HTERT RPE-1 (cell line): ENCODE measurements around the gene NLRC5.

ENCODE experiments used
- in situ Hi-C: fragments of 300-500 bp; cut with MboI; formaldehyde crosslinking; loops from 4 replicates; pipeline ENCODE4 v1.14.3; 2020; ENCODE audit warnings: low sequenced_read_pairs

The NLRC5 gene

DNA sequence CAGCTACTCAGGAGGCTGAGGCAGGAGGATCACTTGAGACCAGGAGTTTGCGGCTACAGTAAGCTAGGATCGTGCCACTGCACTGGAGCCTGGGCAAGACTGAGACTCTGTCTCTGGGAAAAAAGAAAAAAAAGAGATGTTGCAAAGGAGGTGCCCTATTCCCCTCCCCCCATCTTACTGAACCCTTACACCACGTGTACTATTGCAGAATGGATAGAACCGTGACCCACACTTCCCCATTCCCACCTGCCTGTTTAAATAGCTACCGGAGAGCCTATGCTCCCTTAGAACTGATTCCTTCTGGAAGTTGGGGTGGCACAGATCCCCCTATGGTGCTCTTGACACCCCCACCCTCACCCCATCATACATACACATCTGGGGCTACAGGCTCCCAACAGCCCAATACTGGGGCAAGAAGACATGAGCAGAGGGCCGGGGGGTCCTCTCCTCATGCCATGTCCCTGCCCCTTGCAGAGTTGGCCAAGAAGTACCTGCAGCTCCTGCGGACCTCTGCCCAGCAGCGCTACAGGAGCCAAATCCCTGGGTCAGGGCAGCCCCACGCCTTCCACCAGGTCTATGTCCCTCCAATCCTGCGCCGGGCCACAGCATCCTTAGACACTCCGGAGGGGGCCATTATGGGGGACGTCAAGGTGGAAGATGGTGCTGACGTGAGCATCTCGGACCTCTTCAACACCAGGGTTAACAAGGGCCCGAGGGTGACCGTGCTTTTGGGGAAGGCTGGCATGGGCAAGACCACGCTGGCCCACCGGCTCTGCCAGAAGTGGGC, 35.7 kb downstream of the NLRC5 start:
- in situ Hi-C loops: no loop called here

- in situ Hi-C loops: no loop called here
Measured at GRCh38 chr16:57025941-57026777, 36.8 kb downstream of the NLRC5 start.

DNA sequence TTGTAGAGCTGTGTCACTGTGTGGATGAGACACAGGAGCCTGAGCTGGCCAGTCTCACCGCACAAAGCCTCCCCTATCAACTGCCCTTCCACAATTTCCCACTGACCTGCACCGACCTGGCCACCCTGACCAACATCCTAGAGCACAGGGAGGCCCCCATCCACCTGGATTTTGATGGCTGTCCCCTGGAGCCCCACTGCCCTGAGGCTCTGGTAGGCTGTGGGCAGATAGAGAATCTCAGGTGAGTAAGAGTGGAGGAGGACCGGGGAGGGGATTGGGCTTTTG, 37.4 kb downstream of the NLRC5 start:
- in situ Hi-C loops: no loop called here

GRCh38 chr16:57027067-57027466, 37.7 kb downstream of the NLRC5 start:
- in situ Hi-C loops: no loop called here

DNA sequence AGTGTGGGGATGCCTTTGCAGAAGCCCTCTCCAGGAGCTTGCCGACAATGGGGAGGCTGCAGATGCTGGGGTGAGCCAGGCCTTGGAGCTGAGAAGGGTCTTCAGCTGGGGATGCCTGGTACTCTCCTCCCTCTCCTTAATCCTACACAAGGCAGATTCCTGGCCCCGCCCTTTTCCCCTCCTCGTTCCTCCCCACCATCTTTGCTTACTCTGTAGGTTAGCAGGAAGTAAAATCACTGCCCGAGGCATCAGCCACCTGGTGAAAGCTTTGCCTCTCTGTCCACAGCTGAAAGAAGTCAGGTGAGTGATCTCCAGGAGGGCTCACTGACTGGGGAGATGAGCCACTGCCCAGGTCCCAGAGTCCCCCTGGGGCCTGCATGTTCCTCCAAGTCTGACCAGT, 38.7 kb downstream of the NLRC5 start:
- in situ Hi-C loops: no loop called here

GRCh38 chr16:57029161-57030160, 40.1 kb downstream of the NLRC5 start:
- in situ Hi-C loops: no loop called here

- in situ Hi-C loops: no loop called here
Measured at GRCh38 chr16:57030346-57030902, 41.1 kb downstream of the NLRC5 start.

DNA sequence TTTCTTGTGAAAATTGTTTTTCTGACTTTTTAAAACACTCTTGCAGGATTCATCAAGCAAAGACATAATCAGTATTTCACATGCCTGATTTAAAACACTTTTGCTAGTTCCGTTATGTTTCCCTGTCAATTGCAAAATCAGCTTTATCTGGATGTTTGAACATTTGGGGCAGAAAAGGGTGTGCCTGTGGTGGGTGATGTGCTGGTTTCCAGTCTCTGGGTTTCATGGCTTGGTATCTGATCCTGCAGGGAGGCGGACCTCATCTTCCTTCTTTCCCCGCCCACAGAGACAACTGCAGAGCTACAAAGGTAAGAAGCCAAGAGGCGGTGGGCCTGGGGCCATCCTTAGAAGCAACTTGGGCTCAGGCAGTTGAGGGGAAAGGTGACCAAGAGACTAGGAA, 41.8 kb downstream of the NLRC5 start:
- in situ Hi-C loops: no loop called here

DNA sequence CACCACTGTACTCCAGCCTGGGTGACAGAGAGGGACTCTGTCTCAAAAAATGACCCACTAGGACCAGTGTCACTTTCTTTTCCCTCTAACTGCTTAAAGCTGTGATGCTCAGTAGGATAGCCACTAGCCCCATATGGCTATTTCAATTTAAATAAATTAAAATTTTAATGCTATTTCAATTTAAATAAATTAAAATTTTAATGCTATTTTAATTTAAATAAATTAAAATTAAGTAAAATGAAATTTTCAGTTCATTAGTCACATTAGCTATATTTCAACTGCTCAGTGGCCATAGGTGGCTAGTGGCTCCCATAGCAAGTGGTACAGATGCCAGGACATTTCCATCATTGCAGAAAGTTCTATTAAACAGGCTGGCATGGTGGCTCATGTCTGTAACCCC, 43.0 kb downstream of the NLRC5 start:
- in situ Hi-C loops: no loop called here

DNA sequence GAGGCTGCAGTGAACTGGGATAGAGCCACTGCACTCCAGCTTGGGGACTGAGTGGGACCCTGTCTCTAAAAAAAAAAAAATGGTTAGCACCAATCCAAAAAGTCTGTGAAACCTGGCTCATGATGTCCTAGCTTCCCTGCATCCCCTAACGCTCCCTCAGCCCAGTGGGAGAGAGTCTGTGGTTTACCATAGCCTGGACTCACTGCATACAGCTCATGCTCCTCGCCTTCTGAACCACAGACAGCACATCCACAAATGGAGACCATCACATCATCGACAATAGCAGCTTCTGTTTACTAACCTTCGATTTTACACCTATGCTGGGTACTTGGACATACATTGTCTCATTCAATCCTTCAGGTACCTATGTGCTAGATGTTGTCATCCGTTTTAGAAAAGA, 43.6 kb downstream of the NLRC5 start:
- in situ Hi-C loops: no loop called here

- in situ Hi-C loops: no loop called here
Measured at GRCh38 chr16:57036315-57036714, 47.0 kb downstream of the NLRC5 start.

GRCh38 chr16:57036945-57037344, 47.6 kb downstream of the NLRC5 start:
- in situ Hi-C loops: no loop called here

GRCh38 chr16:57038166-57038565, 48.8 kb downstream of the NLRC5 start:
- in situ Hi-C loops: no loop called here

DNA sequence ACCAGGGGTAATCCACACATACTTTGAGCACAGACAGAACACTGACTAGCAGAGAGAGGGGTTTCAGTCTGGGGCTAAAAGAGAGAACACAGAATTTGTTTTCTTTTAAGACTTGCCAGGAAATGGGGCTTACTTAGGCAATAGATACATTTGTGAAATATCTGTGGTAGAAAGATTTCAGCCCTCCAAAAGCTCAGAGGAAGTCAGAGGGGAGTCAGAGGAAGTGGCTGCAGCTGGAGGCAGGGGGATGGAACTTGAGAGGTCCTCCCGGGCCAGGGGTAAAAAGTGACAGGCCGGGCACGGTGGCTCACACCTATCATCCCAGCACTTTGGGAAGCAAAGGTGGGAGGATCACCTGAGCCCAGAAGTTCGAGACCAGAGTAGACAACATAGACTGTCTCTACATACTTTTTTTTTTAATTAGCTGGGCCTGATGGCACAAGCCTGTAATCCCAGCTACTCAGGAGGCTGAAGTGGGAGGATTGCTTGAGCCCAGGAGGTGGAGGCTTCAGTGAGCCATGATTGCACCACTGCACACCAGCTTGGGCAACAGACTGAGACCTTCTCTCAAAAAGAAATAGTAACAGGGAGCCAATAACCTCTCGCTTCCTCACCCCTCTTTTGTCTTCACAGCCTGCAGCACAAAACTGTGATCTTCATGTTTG, 49.9 kb downstream of the NLRC5 start:
- in situ Hi-C loops: no loop called here

- in situ Hi-C loops: no loop called here
Measured at GRCh38 chr16:57041182-57042156, 52.1 kb downstream of the NLRC5 start.

DNA sequence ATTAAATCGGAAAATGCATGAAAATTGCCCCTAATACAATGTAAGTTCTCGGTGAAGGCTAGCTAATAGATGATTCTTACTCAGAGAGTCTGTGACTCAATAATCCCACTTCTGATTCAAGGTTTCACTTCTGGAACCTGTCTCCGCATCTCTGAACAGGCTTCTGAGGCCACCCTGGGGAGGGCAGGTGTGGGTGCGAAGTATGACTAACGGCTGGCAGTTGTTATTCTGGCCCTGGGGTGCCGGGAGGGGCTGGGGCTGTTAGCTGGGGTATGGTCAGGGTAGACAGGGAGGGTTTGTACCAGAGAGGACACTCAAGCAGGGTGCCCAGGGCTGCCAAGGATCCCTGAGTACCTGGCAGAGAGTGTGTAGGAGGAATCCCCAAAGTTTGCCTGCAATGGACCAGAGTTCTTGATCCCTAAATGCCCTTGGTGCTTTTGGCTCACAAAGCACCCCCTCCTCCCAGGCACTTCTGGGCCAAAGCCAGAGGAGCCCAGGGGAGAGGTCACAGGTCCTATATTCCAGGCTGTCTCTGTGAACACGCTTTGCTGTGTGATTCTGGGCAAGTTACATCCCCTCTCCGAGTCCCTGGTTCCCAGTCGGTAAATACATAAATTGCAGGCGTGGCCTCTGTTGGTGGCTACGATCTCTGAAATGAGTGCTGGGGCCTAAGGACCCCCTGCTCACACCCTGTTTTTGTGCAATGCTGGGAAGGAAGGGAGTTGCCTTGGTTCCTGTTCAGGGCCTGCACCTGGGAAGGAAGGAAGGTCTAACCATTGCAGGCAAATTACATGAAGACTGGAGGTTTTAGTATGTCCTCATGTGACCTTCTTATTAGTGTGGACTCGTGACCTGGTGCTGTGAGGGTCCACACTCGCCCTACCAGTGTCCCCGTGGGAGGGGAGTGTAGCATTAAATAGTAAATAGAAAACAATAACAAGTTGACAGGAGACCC, 53.1 kb downstream of the NLRC5 start:
- in situ Hi-C loops: no loop called here

GRCh38 chr16:57043248-57043647, 53.9 kb downstream of the NLRC5 start:
- in situ Hi-C loops: no loop called here
